Right hindlimb (tissue), 1 donor: ENCODE results near the gene PHF2.
A peak's percentile ranks its signal among the peaks of the same experiment; 100 is the strongest.

Experiments used
- DNase-seq: peaks from one replicate; pipeline ENCODE4 v3.0.0-alpha.2; 2018

Gene PHF2

DNA sequence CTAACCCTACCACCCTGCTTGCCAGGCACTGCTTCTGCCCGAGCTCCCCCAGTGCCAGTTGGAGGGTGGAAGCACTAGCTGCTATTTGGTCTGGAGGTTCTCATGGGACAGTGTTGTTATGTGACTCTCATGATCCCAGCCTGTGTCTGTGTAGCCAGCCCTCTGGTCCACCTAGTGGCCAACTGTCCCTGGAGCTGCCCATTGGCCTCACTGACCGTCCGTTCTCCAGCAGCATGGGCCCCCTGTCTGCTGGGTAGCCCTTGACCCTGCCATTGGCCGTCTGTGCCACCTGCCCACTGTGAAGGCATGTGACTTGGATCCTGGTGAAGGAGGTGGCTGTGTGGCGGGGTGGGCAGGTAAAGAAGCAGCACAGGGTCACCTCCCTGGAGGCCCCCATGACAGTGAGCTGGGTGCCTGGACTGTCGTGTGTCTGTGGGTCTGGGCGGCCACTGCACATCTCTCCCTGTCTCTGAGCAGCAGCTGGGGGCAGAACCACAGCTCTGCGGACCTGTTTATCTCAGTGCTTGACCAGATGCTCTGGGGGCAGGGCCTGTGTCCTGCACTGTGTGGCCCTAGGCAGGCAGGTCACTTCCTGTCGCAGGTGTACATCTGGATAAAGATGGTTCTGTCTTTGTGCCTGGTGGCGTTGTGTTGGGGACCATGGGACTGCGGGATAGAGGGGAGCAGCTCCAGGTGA is 11.4 kb downstream of the PHF2 start:
- peak; percentile 21 for DNase-seq

DNA sequence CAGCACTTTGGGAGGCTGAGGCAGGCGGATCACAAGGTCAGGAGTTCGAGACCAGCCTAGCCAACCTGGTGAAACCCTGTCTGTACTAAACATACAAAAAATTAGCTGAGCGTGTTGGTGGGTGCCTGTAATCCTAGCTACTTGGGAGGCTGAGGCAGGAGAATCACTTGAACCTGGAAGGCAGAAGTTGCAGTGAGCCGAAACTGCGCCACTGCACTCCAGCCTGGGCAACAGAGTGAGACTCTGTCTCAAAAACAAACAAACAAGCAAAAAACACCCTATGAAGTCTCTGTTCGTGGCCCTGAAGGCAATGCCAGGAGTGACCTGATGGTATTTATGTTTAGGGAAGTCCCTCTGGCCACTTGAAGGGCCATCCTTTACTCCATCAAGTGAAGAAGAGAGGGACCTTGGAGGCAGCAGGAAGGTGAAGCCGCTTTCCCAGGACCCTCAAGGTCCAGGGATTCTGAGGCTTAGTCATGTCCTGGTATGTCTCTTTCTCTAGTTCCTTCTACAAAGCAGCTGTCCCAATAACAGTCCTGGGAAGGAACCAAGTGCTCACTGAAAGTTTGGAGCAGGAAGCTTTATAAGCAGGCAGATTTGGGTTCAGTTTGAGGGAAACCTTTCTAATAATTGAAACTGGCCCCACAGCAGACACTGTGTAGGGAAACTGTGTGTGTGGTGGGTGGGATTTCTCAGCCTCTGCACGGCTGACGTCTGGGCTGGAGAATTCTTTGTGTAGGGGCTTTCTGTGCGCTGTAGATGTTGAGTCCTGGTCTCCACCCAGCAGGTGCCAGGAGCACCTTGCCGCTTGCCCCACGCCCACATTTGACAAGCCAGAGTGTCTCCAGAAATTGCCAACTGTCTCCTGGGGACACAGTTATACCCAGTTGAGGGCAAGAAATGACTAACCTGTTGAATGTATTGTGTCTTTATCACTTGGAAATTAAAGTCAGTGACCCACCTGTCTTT is 12.5 kb downstream of the PHF2 start:
- DNase-seq = no peak

DNA sequence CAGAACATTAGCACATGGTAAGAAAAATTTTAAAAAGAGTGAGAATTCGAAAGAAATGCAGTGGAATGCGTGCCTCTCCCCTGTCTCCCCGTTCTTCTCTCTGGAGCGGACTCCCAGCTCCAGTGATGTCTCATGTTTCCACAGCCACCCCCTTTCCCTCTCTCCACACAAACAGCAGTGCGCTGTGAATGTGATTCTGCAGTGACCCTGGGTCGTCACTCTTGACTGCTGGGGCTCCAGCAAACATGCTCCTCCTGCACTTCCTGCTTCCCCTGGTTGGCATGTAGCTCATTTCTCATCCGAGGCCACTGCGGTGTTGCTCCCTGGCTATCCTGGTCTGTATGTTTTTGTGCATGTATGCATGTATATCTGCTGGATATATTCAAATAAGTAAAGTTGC is 13.3 kb downstream of the PHF2 start:
- peak; percentile 56 for DNase-seq

DNA sequence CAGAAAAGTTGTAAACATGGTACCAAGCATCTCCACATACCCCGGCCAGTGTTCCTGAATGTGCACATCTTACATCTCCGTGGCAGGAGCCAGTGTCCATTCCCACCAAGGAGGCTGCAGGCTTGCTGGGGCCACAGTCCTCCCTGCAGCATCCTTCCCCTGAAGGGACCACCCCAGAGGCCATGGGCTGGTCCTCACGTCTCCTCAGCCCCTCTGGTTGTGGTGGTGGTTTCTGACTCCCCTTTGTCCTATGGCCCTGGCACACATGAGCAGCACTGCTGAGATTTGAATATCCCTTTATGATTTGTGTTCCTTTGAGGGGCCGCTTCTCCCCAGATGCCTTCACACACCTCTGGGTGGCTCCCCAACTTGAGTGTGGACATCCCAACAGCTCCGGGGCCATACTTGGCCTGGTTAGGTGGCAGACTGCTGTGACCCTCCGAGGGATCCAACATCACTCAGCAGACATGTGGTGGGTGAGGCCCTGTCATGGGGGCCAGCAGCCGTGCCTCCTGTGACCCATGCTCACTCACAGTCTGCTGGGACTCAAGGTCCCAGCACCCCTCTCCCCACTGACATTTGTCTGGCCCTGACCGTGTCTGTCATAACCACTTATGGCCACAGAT is 14.3 kb downstream of the PHF2 start:
- no peak for DNase-seq

DNA sequence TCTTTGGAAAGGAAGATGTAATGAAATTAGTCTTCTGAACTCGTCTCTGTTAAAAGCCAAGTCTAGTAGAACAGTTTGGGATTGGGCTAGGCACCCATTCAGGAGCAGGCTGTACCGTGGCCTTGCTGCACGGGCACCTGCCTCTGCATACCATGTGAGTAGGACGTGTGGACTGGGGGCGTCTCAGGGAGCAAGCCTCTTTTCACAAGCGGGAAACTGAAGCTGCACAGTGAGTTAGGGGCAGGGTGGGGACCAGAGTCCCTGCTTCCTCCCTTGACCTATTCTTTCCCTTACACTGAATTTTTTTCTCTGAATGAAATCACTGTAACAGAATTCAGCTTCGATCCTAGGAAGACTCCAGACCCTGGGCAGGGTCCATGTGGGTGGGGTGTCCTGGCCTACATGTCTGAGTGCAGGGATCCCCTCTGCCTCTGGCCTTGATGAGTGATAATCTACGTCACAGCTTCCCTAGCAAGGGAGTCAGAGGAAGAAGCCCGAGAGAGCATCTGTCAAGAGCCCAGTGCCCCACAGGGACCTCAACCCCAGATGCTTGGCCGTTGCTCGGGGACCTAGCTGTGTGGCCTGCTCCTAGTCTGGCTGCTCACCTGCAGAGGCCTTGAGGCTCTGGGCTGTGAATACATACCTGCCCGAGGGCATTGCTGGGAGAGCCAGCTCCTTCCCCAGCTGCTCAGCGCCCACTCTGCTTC is 15.1 kb downstream of the PHF2 start:
- DNase-seq = no peak

DNA sequence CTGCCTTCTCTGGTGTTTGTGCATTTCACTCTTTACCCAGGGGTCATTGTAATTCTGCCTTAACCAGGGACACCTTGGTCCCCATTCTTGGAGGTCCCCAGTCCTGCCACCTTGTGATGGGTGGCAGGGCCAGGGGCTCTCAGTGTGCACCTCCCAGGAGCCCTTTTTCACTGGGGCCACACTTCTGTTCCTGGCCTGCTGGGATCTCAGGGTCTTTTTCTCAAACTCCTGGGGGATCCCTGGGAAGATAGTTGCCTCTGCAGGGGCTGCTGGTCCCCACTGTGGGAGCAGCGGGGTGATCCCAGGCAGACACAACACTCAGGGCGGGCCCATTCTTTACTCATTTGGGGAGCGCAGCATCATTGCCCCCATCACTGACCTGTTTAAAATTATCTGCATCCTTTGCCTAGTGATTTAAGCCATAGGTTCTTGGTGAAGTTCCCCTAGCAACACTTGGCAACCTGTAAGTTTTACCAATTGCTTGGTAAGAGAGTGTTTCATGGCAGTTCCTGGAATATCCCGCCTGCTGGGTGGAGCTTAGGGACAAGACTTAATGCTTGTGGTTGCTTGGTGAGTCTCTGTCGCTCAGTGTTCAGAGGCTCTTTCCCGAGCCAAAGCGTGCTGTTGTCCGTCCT is 15.7 kb downstream of the PHF2 start:
- DNase-seq = no peak

DNA sequence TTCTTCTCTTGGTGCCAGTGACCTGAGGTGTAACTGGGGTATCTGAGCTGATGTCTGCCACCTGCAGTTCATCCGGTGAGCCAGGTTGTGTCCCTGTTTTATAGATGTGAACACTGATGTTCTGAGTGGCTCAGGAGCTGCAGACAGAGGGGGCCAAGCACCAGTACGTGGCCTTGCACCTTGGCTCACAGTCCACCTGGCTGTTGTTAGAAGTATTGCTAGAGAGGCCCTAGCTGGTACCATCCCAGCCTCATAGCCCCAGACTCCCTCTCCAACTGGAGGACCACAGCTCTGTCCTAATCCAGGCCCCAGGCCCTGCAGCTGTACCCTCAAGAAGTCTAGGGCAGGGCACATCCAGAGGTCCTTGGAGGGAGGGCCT is 16.2 kb downstream of the PHF2 start:
- DNase-seq = no peak

DNA sequence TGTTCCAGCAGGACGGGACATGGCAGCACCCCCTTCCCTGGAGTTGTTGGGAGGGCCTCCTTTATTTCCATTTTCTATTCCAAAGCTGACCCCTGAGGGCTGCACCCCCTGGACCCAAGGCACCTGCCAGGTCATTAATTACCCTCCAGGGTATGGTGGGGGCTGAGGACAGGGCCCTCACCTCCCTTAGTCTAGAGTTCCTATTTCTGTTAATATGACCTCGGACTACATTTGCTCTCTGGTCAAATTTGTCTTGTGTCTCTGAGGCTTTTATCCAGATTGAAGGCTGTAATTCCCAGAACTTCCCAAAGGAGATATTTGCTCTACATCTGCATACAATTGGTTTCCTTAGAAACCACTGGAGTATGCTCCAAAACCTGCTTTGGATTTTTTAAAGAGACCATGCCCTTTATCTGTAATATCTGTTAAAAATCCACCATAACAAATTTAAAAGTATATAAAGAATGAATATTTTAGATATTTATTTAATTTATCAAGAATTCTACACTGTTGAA is 16.8 kb downstream of the PHF2 start:
- no peak for DNase-seq

DNA sequence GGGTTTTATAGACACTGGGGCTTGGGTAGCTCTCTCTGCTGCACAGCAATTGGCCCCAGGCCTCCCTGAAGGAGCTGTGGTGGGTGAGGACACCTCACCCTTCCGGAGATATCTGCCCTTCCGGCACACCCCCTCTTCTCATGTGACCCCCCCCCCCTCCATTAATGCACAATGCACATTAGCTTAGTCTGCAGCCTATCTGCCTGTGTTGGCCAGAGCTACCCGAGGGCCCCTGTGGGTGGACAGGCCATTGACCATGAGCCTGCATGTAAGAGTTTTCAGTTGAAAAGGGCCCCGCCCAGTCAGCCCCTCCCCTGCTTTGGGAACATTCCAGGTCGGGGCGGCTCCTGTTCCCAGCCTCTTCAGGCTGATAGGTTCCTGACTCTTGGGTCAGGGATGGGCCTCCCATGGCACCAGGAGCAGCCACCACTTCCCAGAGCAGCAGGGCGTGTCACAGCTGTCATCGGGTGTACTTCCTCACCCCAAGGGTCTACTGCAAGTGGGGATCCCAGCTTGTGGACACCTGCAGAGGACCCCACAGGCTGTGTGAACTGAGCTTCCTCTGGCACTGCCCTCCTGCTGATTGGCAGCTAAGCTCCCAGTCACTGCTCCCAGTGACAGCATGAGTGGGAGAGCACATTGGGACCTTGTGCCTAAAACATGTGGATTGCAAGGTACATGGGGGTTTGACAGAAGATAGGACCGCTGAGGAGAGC is 17.8 kb downstream of the PHF2 start:
- no peak for DNase-seq

DNA sequence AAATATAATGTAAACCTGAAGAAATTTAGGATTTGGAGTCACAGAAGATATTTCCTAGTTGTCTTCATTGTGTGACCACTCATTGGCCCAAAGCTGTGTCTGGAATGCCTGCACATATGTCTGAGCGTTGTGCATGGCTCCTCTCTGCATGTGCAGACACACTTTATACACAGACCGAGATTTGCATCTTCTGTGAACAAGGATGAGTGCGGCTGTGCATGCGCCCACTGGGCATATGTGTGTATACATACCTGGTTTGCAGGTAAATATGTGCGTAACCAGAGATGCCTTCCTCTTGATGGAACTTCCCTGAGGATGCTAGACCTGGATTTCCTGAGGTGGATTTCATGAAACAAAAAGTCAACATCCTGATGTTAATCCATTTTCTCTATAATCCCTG is 19.1 kb downstream of the PHF2 start:
- DNase-seq = no peak

DNA sequence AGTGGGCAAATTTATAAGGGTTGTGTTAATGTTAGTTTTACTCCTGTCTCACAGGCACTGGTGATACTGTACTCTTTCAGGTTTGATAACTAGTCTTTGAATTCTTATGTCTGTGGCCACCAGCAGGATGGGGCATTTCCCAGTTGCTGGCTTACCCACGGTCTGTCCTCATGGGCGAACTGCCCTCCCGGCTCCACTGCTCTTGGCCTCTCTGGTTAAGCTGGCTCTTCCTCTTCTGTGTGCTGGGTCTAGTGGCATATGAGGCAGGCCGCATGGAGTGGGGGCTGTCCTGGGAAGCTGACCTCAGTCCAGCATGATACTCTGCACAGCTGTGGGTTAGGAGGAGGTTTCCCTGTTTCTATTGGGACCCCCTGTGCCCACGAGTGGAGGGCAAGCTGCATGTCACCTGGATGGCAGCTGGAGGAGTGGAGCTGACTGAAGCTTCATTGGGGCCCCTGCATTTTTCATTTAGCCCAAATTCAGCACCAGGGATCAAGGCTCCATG is 19.5 kb downstream of the PHF2 start:
- DNase-seq = no peak

DNA sequence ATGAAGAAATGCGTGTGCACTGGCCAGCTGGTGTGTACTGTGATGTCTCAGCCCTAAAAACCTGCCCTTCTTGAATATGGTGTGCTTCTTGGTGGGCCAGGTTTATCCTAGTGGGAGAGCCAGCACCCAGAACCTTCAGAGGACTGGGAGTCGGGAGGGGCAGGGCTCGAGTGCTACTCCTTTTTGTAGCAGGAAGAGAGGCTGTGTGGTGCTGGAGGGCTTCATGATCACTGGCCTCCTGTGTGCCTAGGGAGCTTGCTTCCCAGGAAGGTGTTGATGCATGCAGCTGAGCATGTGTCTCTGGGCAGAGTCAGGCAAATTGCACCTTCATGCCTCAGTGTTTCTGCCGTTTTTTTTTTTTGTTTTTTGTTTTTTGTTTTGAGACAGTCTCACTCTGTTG is 20.0 kb downstream of the PHF2 start:
- no peak for DNase-seq

DNA sequence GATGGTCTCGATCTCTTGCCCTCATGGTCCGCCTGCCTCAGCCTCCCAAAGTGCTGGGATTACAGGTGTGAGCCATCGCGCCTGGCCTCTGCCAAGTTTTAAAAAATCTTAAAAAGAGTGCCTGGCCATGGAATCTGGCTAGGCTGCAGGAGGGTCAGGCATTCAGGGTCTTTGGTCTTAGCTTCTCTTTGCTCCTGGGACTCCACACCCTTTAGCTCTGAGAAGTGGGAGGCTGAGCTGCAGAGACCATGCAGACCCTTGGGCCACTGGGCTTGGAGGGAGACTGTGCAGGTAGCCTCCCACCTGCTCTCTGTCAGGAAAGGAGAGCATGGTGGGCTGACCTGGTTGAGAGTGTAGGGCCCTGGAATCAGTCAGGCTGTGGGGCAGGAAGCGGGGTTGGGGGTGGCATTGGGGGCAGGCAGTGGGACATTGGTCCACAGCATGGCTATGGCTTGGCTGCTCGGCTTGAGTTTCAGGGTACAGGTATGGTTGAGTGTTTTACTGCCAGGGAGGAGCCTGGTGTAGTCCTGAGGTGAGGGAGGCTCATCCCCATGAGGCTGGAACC is 20.8 kb downstream of the PHF2 start:
- DNase-seq = no peak

DNA sequence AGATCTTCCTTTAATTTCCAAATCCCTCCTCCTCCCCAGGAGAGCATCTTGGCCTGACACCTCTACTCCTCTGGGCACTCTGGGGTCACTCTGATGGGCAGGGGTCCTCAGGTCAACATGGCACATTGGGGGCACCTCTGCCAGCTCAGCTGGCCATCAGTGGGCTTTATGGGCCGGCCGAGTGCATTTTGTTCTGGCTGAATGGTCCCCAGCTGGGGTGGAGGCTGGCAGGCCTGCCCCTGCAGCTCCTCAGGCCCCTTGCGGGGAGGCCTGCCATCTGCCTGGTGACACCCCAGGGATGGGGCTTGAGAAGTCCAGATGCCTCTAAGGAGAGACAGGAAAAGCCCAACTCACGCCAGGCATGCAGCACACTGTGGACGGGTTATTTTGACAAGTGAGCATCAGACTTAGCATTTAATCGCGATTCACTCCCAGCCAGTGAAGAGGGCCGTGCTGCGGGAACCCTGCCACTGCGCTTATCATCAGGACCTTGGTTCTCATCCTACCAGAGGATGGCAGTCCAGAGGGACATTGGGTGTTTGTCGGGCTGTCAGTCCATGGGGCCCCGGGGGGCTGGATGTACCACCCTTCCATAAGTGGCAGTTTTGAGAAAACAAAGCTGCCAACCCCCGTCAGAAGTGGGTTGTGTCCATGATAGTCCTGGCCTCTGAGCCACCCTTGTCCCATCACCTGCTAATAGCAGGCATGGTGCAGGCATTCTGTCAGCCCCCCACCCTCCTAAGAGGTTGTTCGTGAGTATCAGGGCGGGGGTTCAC is 21.7 kb downstream of the PHF2 start:
- peak; percentile 13 for DNase-seq

DNA sequence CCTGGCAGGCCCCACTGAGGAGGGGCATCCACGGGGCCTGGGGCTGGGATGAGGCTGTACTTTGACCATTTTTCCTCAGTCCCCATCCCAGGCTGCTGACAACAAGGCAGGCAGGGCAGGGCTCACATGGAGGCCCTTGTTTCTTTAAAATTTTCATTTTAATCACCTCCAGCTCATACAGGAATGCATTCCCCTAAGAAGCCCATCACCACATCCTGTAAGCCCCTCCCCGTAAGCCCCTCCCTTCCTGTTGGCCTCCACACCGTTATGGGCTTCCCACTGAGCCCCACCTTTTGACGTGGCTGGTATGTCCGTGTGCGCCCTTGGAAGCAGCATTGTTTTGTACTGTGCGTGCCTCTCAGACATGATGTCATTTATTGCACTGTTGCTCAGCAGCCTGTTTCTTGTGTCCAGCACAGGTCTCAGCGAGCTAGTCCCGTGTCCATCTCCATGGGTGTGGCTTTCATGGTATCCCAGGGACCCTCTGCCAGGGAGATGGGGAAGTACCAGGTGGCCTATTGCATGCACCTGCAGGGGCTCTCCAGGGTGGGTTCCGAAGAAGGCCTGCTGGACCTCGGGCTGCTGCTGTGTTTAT is 22.4 kb downstream of the PHF2 start:
- peak; percentile 24 for DNase-seq

DNA sequence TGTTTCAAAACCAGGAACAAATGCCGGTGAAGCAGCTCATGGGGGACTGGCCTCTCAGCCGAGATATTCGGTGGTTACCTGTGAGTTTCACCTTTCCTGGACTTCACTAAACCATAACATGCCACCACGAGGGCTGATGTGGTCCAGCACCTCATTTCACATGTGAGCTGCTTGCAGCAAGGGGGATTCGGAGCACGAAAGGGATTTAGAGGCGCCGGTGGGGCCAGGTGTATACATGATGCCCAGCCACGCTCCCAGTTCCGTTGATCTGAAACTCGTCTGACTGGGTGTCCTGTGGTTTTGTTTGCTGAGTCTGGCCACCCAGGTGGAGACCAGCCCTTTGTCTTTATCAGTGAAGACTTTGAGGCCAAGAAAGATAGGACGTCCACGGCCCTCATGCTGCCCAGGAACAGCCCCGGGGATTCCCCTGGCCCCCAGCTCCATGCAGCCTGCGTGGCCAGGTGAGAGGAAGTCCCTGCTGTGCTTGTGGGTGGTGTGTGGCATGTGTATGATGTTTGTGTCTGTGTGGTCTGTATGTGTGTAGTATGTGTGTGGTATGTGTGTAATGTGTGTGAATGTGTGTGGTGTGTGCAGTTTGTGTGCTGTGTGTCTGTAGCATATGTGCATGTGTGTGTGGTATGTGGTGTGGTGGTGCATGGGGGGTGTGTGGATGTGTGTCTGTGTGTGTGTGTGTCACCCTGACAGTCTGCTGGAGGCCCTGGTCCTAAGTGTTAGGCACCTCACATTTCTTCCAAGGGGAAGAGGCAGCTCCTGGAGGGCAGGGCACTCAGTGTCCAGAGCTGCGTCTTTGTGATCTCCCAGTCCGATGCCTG is 23.4 kb downstream of the PHF2 start:
- no peak for DNase-seq

DNA sequence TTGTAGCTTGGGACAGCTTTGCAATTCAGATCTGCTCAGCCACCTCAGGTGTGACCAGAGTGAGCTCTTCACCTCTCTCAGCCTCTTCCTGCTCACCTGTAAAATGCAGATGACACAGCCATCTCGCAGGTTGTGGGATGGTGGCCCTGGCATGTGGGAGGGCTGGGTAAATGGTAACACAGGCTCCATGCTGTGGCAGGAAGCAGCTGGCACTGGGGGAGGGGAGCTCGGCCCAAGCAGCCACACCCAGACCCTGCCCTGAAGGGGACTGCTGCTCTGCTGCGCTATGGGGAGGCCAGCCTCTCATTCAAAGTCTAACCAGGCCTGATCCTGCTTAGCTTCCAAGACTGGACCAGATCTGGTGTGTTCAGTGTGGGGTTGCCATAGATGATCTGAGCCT is 24.1 kb downstream of the PHF2 start:
- DNase-seq = peak; percentile 42

DNA sequence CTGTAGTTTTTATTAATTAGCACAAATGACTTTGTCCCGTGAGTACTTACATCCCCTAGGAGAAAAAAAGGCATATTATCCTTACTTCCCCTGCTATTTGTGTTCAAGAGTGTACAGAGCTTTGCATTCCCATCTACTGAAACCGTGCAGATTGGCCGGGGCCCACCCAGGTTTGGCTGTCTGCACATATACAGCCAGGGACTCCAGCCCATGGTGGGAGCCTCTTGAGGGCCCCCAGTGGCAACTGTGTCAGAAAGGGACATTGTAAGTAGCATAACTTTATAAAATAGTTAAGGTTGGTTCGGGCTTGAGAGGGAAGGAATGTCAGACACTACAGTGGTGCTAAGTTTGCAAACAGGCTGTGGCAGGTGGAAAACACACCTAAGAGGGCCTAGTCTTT is 24.7 kb downstream of the PHF2 start:
- no peak for DNase-seq

DNA sequence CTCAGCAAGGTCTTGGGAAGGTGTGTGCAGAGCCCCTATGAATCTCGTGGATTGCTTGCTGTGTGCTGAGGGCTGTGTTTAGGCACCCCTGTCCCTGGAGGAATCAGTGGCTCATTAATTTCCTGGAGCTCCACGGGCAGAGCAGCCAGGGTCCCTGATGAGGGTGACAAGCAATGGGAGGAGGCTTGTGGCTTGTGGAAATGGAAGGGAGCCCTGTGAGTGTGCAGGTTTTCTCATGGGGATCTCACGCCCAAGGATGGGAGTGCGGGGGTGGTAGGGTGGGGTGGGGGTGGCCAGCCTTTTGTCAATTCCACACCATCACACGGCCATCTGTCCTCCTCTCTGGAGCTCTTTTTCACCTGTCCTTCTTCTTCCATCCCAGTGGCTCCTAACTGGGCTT is 25.3 kb downstream of the PHF2 start:
- no peak for DNase-seq
